NCI-H748 (cell line): Measurements from ENCODE around the gene CCDC27.

Experiments
- DNase-seq: peaks from one replicate; lab custom pipeline; 2025; ENCODE audit not compliant: unreplicated experiment; lab: John Stamatoyannopoulos, UW

The CCDC27 gene

DNA sequence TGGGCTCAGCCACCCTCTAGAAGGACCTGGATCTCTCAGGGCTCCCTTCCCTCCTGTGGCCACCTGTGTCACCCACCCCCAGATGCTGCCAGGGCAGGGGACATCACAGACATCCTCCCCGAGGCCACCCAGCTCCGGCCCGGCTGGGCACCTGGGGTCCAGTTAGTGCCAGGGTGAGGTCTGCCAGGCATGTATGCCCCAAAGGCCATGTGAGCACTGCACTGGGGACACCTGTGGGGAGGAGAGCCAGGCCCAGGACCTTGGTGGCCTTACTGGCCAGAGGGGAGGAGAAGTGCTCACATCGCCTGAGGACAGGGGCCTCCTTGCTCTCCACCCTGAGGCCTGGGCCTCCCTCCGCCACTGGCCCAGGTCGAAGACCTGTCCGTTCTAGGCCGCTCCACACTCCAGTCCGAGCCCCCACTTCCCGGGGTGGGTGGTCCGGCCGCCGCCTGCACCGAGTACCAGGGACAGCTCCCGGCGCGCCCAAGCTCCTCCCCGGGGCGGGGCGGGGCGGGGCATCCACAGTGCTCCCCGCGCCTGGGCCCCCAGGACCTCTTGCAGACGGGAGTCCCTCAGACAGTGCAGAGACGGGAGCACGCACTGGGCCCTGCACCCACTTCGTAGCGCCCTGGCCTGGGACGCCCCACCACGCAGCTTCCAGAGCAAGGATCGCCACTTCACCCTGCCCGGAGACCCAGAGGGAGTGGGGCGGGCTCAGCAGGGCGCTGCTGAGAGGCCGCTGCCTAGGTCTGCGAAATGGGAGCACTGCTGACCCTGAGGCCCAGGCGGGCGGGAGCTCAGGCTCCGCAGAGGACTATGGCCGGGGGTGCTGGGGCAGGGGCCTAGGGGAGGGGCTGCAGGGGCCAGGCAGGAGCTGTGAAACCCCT is 34.3 kb upstream of the CCDC27 start:
- DNase-seq: no peak

- DNase-seq: no peak
These were observed 33.5 kb upstream of the CCDC27 start for GRCh38 chr1:3718764-3719163.

GRCh38 chr1:3721955-3722465 is 30.2 kb upstream of the CCDC27 start:
- no peak for DNase-seq

DNA sequence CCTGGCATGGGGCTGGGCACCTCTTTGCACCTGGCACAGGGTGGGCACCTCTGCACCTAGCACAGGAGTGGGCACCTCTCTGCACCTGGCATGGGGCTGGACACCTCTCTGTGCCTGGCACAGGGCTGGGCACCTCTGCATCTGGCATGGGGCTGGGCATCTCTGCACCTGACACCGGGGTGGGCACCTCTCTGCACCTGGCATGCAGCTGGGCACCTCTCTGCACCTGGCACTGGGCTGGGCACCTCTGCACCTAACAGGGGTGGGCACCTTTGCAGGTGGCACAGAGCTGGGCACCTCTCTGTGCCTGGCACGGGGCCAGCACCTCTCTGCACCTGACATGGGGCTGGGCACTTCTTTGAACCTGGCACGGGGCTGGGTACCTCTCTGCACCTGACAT is 29.4 kb upstream of the CCDC27 start:
- DNase-seq: no peak

DNA sequence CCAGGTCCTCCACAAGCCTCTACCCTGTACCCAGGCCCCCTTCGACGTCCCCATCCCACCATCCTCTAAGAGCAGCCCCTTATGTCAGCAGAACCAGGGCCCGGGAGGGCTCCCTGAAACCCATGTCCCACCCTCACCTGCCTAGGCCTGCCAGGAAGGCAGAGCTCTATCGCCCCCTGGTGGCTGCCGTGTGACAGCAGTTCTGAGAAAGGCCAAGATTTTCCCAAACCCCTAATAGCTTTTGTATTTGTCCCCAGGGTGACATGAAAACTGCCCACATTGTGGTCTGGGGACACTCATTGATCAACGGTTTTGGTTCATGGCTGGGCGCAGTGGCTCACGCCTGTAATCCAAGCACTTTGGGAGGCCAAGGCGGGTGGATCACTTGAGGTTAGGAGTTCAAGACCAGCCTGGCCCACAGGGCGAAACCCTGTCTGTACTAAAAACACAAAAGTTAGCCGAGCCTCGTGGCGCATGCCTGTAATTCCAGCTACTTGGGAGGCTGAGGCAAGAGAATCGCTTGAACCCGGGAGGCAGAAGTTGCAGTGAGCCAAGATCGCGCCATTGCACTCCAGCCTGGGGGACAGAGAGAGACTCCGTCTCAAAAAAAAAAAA is 27.7 kb upstream of the CCDC27 start:
- peak; percentile 51 for DNase-seq

DNA sequence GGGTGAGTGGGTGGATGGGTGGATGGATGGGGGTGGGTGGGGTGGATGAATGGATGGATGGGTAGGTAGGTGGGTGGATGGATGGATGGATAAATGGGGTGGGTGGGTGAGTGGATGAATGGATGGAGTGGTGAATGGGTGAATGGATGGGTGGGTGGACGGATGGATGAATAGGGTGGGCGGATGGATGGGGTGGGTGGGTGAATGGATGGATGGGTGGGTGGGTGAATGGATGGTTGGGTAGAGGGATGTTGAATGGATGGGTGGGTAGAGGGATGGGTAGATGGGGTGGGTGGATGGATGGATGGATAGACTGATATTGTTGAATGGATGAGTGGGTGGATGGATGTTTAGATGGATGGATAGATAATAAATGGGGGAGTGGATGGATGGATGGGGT is 26.9 kb upstream of the CCDC27 start:
- no peak for DNase-seq

GRCh38 chr1:3727042-3727824 is 25.0 kb upstream of the CCDC27 start:
- no peak for DNase-seq

- no peak for DNase-seq
These were observed 24.1 kb upstream of the CCDC27 start for GRCh38 chr1:3727825-3728776.

- DNase-seq: no peak
These were observed 22.4 kb upstream of the CCDC27 start for GRCh38 chr1:3729594-3730542.

GRCh38 chr1:3730543-3731247 is 21.6 kb upstream of the CCDC27 start:
- no peak for DNase-seq

GRCh38 chr1:3731583-3732433 is 20.4 kb upstream of the CCDC27 start:
- DNase-seq: no peak

DNA sequence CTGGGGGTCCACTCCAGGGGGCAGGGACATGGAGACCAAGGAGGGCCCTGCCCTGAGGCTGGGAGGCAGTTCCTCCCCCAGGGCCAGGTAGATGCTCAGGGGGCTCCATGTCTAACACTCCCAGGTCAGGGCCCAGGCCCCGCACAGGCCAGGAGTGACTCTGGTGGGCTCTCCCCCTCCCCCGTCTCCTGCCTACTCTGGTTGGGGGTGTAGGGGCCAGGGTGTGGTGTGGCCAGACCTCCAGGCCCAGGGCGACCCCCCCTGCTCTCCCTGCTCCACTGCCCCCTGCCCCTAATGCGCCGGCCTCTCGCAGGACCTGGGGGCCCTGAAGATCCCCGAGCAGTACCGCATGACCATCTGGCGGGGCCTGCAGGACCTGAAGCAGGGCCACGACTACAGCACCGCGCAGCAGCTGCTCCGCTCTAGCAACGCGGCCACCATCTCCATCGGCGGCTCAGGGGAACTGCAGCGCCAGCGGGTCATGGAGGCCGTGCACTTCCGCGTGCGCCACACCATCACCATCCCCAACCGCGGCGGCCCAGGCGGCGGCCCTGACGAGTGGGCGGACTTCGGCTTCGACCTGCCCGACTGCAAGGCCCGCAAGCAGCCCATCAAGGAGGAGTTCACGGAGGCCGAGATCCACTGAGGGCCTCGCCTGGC is 19.7 kb upstream of the CCDC27 start:
- no peak for DNase-seq

GRCh38 chr1:3733094-3733882 is 19.0 kb upstream of the CCDC27 start:
- no peak for DNase-seq

- no peak for DNase-seq
These were observed 18.2 kb upstream of the CCDC27 start for GRCh38 chr1:3733883-3734589.

- DNase-seq: no peak
These were observed 17.6 kb upstream of the CCDC27 start for GRCh38 chr1:3734602-3735001.
